Parathyroid adenoma (tissue), 2 donors: Measurements from ENCODE around the gene PDE4D.

Experiments used
- H2AFZ ChIP-seq: fragments of 300-600 bp; sonication (generic); one replicate; pipeline ENCODE4 v1.7.0; 2017; ENCODE audit warnings: antibody characterized with exemption, mild to moderate bottlenecking
- H3K27ac ChIP-seq: fragments of 300-600 bp; sonication (generic); one replicate; pipeline ENCODE4 v1.7.0; 2017
- H3K27me3 ChIP-seq: fragments of 300-600 bp; sonication (generic); one replicate; pipeline ENCODE4 v1.7.0; 2017; ENCODE audit warnings: low read length; ENCODE audit not compliant: control insufficient read depth, insufficient read depth
- H3K36me3 ChIP-seq: fragments of 300-600 bp; sonication (generic); one replicate; pipeline ENCODE4 v1.7.0; 2017; ENCODE audit warnings: low read length; ENCODE audit not compliant: control insufficient read depth, insufficient read depth
- H3K4me1 ChIP-seq: fragments of 300-600 bp; sonication (generic); one replicate; pipeline ENCODE4 v1.7.0; 2017; ENCODE audit warnings: control low read depth
- H3K4me2 ChIP-seq: fragments of 300-600 bp; sonication (generic); one replicate; pipeline ENCODE4 v1.7.0; 2017; ENCODE audit warnings: low read length
- H3K4me3 ChIP-seq: fragments of 300-600 bp; sonication (generic); one replicate; pipeline ENCODE4 v1.7.0; 2017; ENCODE audit warnings: low read depth, low read length
- H3K79me2 ChIP-seq: fragments of 300-600 bp; sonication (generic); one replicate; pipeline ENCODE4 v1.7.0; 2017; ENCODE audit warnings: control low read depth
- H3K9ac ChIP-seq: fragments of 300-600 bp; sonication (generic); one replicate; pipeline ENCODE4 v1.7.0; 2017; ENCODE audit warnings: mild to moderate bottlenecking
- H3K9me3 ChIP-seq: fragments of 300-600 bp; sonication (generic); one replicate; pipeline ENCODE4 v1.7.0; 2017; ENCODE audit warnings: low read length; ENCODE audit not compliant: control insufficient read depth
- TF ChIP-seq, protein P1 (sequence below): fragments of 300-600 bp; sonication (generic); IDR thresholded peaks from one replicate; pipeline ENCODE4 v1.7.0; 2017; ENCODE audit warnings: antibody characterized with exemption, mild to moderate bottlenecking
- donor health status: primary hyperparathyroidism.

Gene PDE4D

GRCh38 chr5:59713498-59713844 lies 180.1 kb downstream of the PDE4D start:
- H3K9ac ChIP-seq: no peak overlapping the region
- no peaks in the 10 kb centered on the region for H3K27me3 ChIP-seq
- TF ChIP-seq, protein P1, sequence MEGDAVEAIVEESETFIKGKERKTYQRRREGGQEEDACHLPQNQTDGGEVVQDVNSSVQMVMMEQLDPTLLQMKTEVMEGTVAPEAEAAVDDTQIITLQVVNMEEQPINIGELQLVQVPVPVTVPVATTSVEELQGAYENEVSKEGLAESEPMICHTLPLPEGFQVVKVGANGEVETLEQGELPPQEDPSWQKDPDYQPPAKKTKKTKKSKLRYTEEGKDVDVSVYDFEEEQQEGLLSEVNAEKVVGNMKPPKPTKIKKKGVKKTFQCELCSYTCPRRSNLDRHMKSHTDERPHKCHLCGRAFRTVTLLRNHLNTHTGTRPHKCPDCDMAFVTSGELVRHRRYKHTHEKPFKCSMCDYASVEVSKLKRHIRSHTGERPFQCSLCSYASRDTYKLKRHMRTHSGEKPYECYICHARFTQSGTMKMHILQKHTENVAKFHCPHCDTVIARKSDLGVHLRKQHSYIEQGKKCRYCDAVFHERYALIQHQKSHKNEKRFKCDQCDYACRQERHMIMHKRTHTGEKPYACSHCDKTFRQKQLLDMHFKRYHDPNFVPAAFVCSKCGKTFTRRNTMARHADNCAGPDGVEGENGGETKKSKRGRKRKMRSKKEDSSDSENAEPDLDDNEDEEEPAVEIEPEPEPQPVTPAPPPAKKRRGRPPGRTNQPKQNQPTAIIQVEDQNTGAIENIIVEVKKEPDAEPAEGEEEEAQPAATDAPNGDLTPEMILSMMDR: no peak
- H2AFZ ChIP-seq: no peak overlapping the region
- H3K4me3 ChIP-seq: no peak overlapping the region
- H3K4me1 ChIP-seq: no peaks in the 10 kb centered on the region
- H3K79me2 ChIP-seq: no peaks in the 10 kb centered on the region
- no peaks in the 10 kb centered on the region for H3K9me3 ChIP-seq
- H3K4me2 ChIP-seq: no peak overlapping the region
- H3K36me3 ChIP-seq: no peaks in the 10 kb centered on the region
- H3K27ac ChIP-seq: no peak overlapping the region

DNA sequence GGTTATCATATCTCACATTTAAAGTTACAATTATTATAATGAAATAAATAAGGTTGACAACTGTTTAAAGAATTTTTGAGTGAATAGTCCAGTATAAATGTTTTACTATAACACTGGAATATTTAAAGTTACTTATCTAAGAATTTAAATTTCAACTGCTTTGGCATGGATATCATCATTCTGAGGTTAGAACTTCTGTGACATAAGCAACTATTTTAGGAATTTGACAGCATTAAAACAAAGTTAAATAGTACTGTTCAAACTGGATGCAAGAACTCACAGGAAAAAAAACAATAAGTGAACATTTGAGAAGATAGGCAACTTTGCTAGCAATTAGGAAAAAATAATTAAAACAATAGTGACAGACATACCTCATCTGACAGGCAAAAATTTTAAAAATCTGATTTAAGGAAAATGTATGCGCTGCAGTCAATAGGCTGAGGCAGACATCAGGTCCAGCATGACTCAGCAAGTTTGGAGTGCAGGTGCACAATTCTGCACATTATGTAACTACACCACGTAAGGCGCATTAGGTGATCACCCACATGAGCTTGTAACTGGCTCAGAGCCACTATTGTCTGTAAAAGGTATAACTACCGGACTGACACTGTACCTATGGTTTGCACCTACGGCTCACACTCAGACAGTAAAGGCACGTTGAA lies 180.6 kb downstream of the PDE4D start:
- H3K4me1 ChIP-seq: no peaks in the 10 kb centered on the region
- H3K36me3 ChIP-seq: no peaks in the 10 kb centered on the region
- no peak overlapping the region for H2AFZ ChIP-seq
- no peak overlapping the region for H3K9ac ChIP-seq
- no peaks in the 10 kb centered on the region for H3K27me3 ChIP-seq
- no peak overlapping the region for H3K4me3 ChIP-seq
- no peaks in the 10 kb centered on the region for H3K9me3 ChIP-seq
- H3K4me2 ChIP-seq: no peak overlapping the region
- TF ChIP-seq, protein P1: no peak
- H3K79me2 ChIP-seq: no peaks in the 10 kb centered on the region
- H3K27ac ChIP-seq: no peak overlapping the region

GRCh38 chr5:59711310-59711709 lies 182.2 kb downstream of the PDE4D start:
- H3K36me3 ChIP-seq: no peaks in the 10 kb centered on the region
- no peak overlapping the region for H3K4me3 ChIP-seq
- no peaks in the 10 kb centered on the region for H3K79me2 ChIP-seq
- H3K4me2 ChIP-seq: no peak overlapping the region
- no peaks in the 10 kb centered on the region for H3K27me3 ChIP-seq
- no peaks in the 10 kb centered on the region for H3K4me1 ChIP-seq
- TF ChIP-seq, protein P1: no peak
- H2AFZ ChIP-seq: no peak overlapping the region
- no peak overlapping the region for H3K27ac ChIP-seq
- no peaks in the 10 kb centered on the region for H3K9me3 ChIP-seq
- no peak overlapping the region for H3K9ac ChIP-seq

DNA sequence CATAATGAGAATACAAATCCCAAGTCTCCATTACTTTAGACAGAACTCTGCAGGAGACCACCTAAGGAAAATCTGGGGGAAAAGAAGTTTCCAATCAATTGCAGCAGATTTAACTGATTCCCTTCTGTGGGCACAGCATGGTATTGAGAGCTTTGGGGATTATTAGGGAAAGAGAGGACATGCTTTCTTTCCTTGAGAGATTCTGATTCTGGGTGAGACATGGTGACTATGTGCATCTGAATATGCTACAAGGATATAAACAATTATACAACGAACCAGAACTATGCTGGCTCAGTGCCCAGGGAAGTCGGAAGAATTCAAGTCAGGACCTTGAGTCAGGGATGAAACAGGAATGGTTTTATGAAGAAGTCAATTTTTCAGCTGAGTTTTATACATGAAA lies 183.7 kb downstream of the PDE4D start:
- TF ChIP-seq, protein P1: no peak
- Histone ChIP-seq H3K9me3 (no peaks in the 10 kb centered on the region), H3K4me3 (no peak overlapping the region), H3K36me3 (no peaks in the 10 kb centered on the region), H3K27ac (no peak overlapping the region), H3K4me2 (no peak overlapping the region), H3K27me3 (no peaks in the 10 kb centered on the region), H3K4me1 (no peaks in the 10 kb centered on the region), H3K79me2 (no peaks in the 10 kb centered on the region), H3K9ac (no peak overlapping the region), H2AFZ (no peak overlapping the region)

DNA sequence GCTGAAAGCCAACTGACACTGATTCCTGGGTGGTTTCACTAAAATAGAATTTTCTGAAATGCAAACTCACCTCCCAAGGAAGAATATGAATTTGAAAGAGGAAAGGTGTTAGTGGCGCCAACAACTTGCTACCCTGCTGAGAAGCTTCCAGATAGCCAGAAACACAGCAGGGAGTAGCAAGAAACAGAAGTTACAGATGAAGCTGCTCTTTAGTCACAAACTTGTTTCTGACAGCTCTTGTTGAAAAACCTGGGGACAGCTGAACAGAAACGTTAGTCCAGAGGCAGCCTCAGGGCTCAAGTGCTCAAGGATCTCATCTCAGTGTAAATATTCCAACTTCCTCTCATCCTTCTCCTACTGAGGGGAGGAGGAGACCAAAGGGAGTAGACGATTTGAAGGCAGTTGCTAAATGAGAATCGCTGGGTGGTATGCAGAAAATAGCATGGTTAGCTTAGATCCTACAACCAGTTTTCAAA lies 184.1 kb downstream of the PDE4D start:
- Histone ChIP-seq H3K9me3 (no peaks in the 10 kb centered on the region), H3K9ac (no peak overlapping the region), H3K27me3 (no peaks in the 10 kb centered on the region), H3K27ac (no peak overlapping the region), H3K79me2 (no peaks in the 10 kb centered on the region), H3K4me2 (no peak overlapping the region), H3K36me3 (no peaks in the 10 kb centered on the region), H2AFZ (no peak overlapping the region), H3K4me1 (no peaks in the 10 kb centered on the region), H3K4me3 (no peak overlapping the region)
- TF ChIP-seq, protein P1: no peak
